Mesendoderm (in vitro differentiated cells): ENCODE data around the gene BOLA1.
A peak's percentile ranks its signal among the peaks of the same experiment; 100 is the strongest.

Source experiments
- DNase-seq: peaks from one replicate; pipeline ENCODE4 v3.0.0; 2013
- H2AK5ac ChIP-seq: 2 replicates; pipeline ENCODE4 v1.6.1; 2013; ENCODE audit warnings: low read length, inconsistent platforms
- H2BK120ac ChIP-seq: 2 replicates; pipeline ENCODE4 v1.6.1; 2013; ENCODE audit warnings: low read depth, mild to moderate bottlenecking, low read length, moderate library complexity, mixed read lengths
- H2BK15ac ChIP-seq: replicated peaks from 2 replicates; pipeline ENCODE4 v1.6.1; 2013; ENCODE audit warnings: low read depth, mild to moderate bottlenecking, moderate library complexity
- H2BK5ac ChIP-seq: 2 replicates; pipeline ENCODE4 v1.6.1; 2013; ENCODE audit warnings: low read length, inconsistent platforms
- H3K18ac ChIP-seq: 2 replicates; pipeline ENCODE4 v1.6.1; 2013; ENCODE audit warnings: mild to moderate bottlenecking, low read length, mixed read lengths
- H3K23ac ChIP-seq: one replicate; pipeline ENCODE4 v1.6.1; 2013; ENCODE audit warnings: low read length
- H3K27ac ChIP-seq: 2 replicates; pipeline ENCODE4 v1.5.1; 2013; ENCODE audit warnings: low read depth, mild to moderate bottlenecking, inconsistent platforms, low read length, moderate library complexity
- H3K27me3 ChIP-seq: 2 replicates; pipeline ENCODE4 v1.6.1; 2013; ENCODE audit warnings: low read length, control low read depth, mild to moderate bottlenecking, inconsistent platforms; ENCODE audit not compliant: insufficient read depth, poor library complexity
- H3K36me3 ChIP-seq: 2 replicates; pipeline ENCODE4 v1.6.1; 2013; ENCODE audit warnings: low read length, inconsistent platforms; ENCODE audit not compliant: control insufficient read depth, insufficient read depth
- H3K4ac ChIP-seq: one replicate; pipeline ENCODE4 v1.6.1; 2013; ENCODE audit warnings: low read depth, mild to moderate bottlenecking, low read length, moderate library complexity
- H3K4me1 ChIP-seq: 2 replicates; pipeline ENCODE4 v1.6.1; 2013; ENCODE audit warnings: low read depth, low read length, inconsistent platforms; ENCODE audit not compliant: control insufficient read depth
- H3K4me2 ChIP-seq: 2 replicates; pipeline ENCODE4 v1.6.1; 2013; ENCODE audit warnings: low read length
- H3K4me3 ChIP-seq: 2 replicates; pipeline ENCODE4 v1.5.1; 2013; ENCODE audit warnings: mild to moderate bottlenecking, low read length
- H3K56ac ChIP-seq: one replicate; pipeline ENCODE4 v1.6.1; 2013; ENCODE audit warnings: low read length
- H3K79me1 ChIP-seq: 2 replicates; pipeline ENCODE4 v1.6.1; 2013; ENCODE audit warnings: low read length, inconsistent platforms
- H3K79me2 ChIP-seq: 2 replicates; pipeline ENCODE4 v1.6.1; 2013; ENCODE audit warnings: mild to moderate bottlenecking, low read length; ENCODE audit not compliant: control insufficient read depth, insufficient read depth
- H3K9ac ChIP-seq: 2 replicates; pipeline ENCODE4 v1.6.1; 2013; ENCODE audit warnings: low read length, inconsistent platforms
- H4K5ac ChIP-seq: one replicate; pipeline ENCODE4 v1.6.1; 2013; ENCODE audit warnings: low read length
- H4K8ac ChIP-seq: one replicate; pipeline ENCODE4 v1.6.1; 2013; ENCODE audit warnings: low read depth, mild to moderate bottlenecking, control low read depth, low read length, moderate library complexity
- WGBS: extraction: QIAGEN DNeasy Blood & Tissue Kit; methylation state at CpG from one replicate; pipeline ENCODE4 v1.1.7; 2013; ENCODE audit warnings: low lambda C conversion rate, missing lambda C conversion rate; ENCODE audit not compliant: insufficient coverage; ENCODE audit errors: extremely low coverage; 5-methylcytosine and 5-hydroxymethylcytosine counted together

BOLA1 gene

GRCh38 chr1:149914545-149914944 is 15.2 kb downstream of the BOLA1 start:
- Histone ChIP-seq H3K23ac (no peak overlapping the region), H3K79me2 (peaks cover 2% of the 10 kb centered on the region), H4K5ac (no peak overlapping the region), H2BK15ac (no peak overlapping the region), H3K36me3 (peaks cover 4% of the 10 kb centered on the region), H2AK5ac (no peak overlapping the region), H2BK5ac (no peak overlapping the region), H3K4ac (no peak overlapping the region), H3K27ac (no peak overlapping the region), H3K4me1 (peaks cover 11% of the 10 kb centered on the region), H3K27me3 (no peaks in the 10 kb centered on the region), H3K18ac (no peak overlapping the region), H3K9ac (no peak overlapping the region), H3K4me2 (no peak overlapping the region), H3K56ac (no peak overlapping the region), H3K4me3 (no peak overlapping the region), H4K8ac (no peak overlapping the region), H2BK120ac (no peak overlapping the region), H3K79me1 (peaks cover 9% of the 10 kb centered on the region)
- no peak for DNase-seq
- WGBS = no CpG with 5 or more reads among the region's 1 CpG

GRCh38 chr1:149915429-149916192 is 16.2 kb downstream of the BOLA1 start:
- no peak overlapping the region for H4K5ac ChIP-seq
- no peak overlapping the region for H2AK5ac ChIP-seq
- no peak overlapping the region for H2BK15ac ChIP-seq
- no peak overlapping the region for H2BK120ac ChIP-seq
- H3K27me3 ChIP-seq = no peaks in the 10 kb centered on the region
- H3K18ac ChIP-seq = no peak overlapping the region
- H3K4ac ChIP-seq = no peak overlapping the region
- H3K27ac ChIP-seq = no peak overlapping the region
- H2BK5ac ChIP-seq = no peak overlapping the region
- H3K4me3 ChIP-seq = no peak overlapping the region
- no peak overlapping the region for H4K8ac ChIP-seq
- peaks cover 2% of the 10 kb centered on the region for H3K36me3 ChIP-seq
- peak overlapping the region; percentile 83 for H3K4me2 ChIP-seq
- peak overlapping the region; percentile 88 for H3K56ac ChIP-seq
- H3K79me2 ChIP-seq = peaks cover 2% of the 10 kb centered on the region
- DNase-seq = no peak
- peak overlapping the region; percentile 86 for H3K9ac ChIP-seq
- WGBS = no CpG with 5 or more reads among the region's 11 CpGs
- peaks cover 11% of the 10 kb centered on the region for H3K4me1 ChIP-seq
- H3K23ac ChIP-seq = no peak overlapping the region
- peaks cover 9% of the 10 kb centered on the region for H3K79me1 ChIP-seq

- H3K27ac ChIP-seq = peak overlapping the region; percentile 16
- peak overlapping the region; percentile 88 for H3K56ac ChIP-seq
- WGBS = no CpG with 5 or more reads among the region's 9 CpGs
- peak overlapping the region; percentile 86 for H3K9ac ChIP-seq
- no peak overlapping the region for H4K5ac ChIP-seq
- peak overlapping the region; percentile 61 for H3K4me3 ChIP-seq
- no peak overlapping the region for H3K23ac ChIP-seq
- H3K4me1 ChIP-seq = peaks cover 11% of the 10 kb centered on the region
- peaks cover 9% of the 10 kb centered on the region for H3K79me1 ChIP-seq
- H2BK15ac ChIP-seq = no peak overlapping the region
- H3K18ac ChIP-seq = no peak overlapping the region
- no peak overlapping the region for H4K8ac ChIP-seq
- no peak overlapping the region for H3K4ac ChIP-seq
- H2BK5ac ChIP-seq = no peak overlapping the region
- H3K27me3 ChIP-seq = no peaks in the 10 kb centered on the region
- peak overlapping the region; percentile 83 for H3K4me2 ChIP-seq
- no peak overlapping the region for H2AK5ac ChIP-seq
- H3K79me2 ChIP-seq = peaks cover 2% of the 10 kb centered on the region
- DNase-seq = peak; percentile 37
- peaks cover under 1% of the 10 kb centered on the region for H3K36me3 ChIP-seq
- no peak overlapping the region for H2BK120ac ChIP-seq
Measured at GRCh38 chr1:149916193-149916897, 17.0 kb downstream of the BOLA1 start.

GRCh38 chr1:149916898-149917252 is 17.5 kb downstream of the BOLA1 start:
- H3K4me3 ChIP-seq = peak overlapping the region; percentile 61
- no peak overlapping the region for H2BK120ac ChIP-seq
- H3K27ac ChIP-seq = no peak overlapping the region
- H4K8ac ChIP-seq = no peak overlapping the region
- H3K4me2 ChIP-seq = peak overlapping the region; percentile 83
- H2BK5ac ChIP-seq = no peak overlapping the region
- no peak overlapping the region for H2BK15ac ChIP-seq
- peaks cover 9% of the 10 kb centered on the region for H3K79me1 ChIP-seq
- no peak overlapping the region for H3K4ac ChIP-seq
- peaks cover 2% of the 10 kb centered on the region for H3K79me2 ChIP-seq
- H3K9ac ChIP-seq = peak overlapping the region; percentile 86
- no peak overlapping the region for H3K23ac ChIP-seq
- peak overlapping the region; percentile 71 for H3K18ac ChIP-seq
- peak overlapping the region; percentile 88 for H3K56ac ChIP-seq
- H3K36me3 ChIP-seq = no peaks in the 10 kb centered on the region
- no peak for DNase-seq
- H3K4me1 ChIP-seq = peaks cover 11% of the 10 kb centered on the region
- no peak overlapping the region for H2AK5ac ChIP-seq
- no peak overlapping the region for H4K5ac ChIP-seq
- no CpG with 5 or more reads among the region's 10 CpGs for WGBS
- H3K27me3 ChIP-seq = no peaks in the 10 kb centered on the region

GRCh38 chr1:149917571-149918144 is 18.3 kb downstream of the BOLA1 start, which contains the start of gene SV2A:
TSS of gene SV2A (minus strand) at chr1:149917844. CDS start at chr1:149913840, 4,004 bp downstream.
- peak; percentile 89 for DNase-seq
- Histone ChIP-seq H3K56ac (peak within 1 kb of the TSS; percentile 88), H3K9ac (peak within 1 kb of the TSS; percentile 86), H3K27ac (no peak within 1 kb of the TSS), H4K8ac (no peak within 1 kb of the TSS), H3K23ac (no peak within 1 kb of the TSS), H2BK120ac (no peak within 1 kb of the TSS), H3K4me3 (peak within 1 kb of the TSS; percentile 61), H3K18ac (peak within 1 kb of the TSS; percentile 71), H2AK5ac (no peak within 1 kb of the TSS), H3K36me3 (peaks cover 2% of the 10 kb centered on the region), H2BK5ac (no peak within 1 kb of the TSS), H4K5ac (no peak within 1 kb of the TSS), H3K79me1 (peaks cover 9% of the 10 kb centered on the region), H3K79me2 (peaks cover 2% of the 10 kb centered on the region), H3K27me3 (no peaks in the 10 kb centered on the region), H3K4me1 (peaks cover 11% of the 10 kb centered on the region), H2BK15ac (no peak within 1 kb of the TSS), H3K4me2 (peak within 1 kb of the TSS; percentile 83), H3K4ac (peak within 1 kb of the TSS; percentile 85)
- no CpG with 5 or more reads among the region's 24 CpGs for WGBS
